HG03439 (cell line): ENCODE results near the gene GNAT2.

Experiments used
- ATAC-seq: cut with Tn5 transposase; IDR thresholded peaks from one replicate; pipeline ENCODE4 v1.9.1; 2021; ENCODE audit warnings: mild to moderate bottlenecking, moderate library complexity; ENCODE audit not compliant: unreplicated experiment

GNAT2 gene

DNA sequence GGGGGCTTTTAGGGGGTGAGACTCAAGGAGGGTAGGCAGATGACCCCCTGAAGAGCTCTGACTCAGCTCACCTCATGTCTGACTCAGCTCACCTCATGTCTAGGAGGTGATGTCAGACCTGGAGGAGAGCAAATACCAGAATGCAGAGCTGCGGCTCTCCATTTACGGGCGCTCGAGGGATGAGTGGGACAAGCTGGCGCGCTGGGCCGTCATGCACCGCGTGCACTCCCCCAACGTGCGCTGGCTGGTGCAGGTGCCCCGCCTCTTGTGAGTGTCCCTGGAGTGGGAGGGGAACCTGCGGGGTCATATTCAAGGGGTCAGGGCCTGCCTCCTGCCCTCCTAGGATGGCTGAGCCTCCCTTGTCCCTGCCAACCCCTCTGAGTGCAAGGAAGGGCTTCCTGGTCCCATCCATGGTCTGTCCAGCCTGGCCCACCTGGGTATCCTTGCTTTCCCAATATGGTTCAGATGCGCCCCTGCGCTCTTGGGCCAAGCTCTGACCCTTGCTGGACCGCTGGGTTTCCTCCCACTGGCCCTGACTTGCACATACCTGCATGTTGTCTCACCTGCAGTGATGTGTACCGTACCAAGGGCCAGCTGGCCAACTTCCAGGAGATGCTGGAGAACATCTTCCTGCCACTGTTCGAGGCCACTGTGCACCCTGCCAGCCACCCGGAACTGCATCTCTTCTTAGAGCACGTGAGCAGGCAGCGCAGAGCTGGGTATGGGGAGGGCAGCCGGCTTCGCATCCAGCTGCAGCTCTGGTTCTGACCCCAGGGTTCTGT, 9.3 kb upstream of the GNAT2 start:
- no peak for ATAC-seq

DNA sequence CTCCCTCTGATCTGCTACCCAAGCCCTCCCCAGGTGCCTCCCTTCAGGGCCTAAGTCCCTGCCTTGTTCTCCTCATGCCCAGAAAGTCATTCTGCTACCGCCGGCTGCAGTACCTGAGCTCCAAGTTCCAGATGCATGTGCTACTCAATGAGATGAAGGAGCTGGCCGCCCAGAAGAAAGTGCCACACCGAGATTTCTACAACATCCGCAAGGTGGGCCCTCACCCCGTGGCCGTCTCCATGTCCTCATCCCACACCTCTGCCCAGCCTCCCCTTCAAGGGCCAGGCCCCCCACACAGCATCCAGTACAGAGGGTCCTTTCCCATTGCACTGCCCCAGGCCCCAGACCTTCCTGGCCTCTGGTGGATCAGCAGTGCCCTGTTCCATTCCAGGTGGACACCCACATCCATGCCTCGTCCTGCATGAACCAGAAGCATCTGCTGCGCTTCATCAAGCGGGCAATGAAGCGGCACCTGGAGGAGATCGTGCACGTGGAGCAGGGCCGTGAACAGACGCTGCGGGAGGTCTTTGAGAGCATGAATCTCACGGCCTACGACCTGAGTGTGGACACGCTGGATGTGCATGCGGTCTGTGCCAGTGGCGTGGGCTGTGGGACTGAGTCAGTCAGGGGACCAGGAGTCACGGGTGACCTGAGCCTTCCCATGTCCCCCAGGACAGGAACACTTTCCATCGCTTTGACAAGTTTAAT, 8.4 kb upstream of the GNAT2 start:
- no peak for ATAC-seq

DNA sequence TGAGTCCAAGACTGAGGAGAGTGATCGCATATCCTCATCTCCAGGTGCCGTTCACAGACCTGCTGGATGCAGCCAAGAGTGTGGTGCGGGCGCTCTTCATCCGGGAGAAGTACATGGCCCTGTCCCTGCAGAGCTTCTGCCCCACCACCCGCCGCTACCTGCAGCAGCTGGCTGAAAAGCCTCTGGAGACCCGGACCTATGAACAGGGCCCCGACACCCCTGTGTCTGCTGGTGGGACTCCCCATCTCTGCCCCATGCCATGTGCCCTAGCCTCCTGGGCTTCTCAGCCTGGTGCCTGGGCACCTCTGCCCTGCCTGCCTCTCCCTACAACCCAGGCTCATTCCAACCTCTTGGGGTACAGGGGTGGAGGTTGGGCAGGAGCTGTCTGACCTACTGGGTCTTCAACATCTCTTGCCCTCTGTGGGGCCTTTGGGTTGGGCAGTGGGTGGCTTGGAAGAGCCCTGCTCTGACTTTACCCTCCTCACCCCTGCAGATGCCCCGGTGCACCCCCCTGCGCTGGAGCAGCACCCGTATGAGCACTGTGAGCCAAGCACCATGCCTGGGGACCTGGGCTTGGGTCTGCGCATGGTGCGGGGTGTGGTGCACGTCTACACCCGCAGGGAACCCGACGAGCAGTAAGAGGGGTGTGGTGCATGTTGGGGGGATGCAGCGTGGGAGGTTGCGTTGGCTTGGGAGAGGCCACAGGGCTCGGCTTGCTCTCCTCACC, 7.4 kb upstream of the GNAT2 start:
- no peak for ATAC-seq

DNA sequence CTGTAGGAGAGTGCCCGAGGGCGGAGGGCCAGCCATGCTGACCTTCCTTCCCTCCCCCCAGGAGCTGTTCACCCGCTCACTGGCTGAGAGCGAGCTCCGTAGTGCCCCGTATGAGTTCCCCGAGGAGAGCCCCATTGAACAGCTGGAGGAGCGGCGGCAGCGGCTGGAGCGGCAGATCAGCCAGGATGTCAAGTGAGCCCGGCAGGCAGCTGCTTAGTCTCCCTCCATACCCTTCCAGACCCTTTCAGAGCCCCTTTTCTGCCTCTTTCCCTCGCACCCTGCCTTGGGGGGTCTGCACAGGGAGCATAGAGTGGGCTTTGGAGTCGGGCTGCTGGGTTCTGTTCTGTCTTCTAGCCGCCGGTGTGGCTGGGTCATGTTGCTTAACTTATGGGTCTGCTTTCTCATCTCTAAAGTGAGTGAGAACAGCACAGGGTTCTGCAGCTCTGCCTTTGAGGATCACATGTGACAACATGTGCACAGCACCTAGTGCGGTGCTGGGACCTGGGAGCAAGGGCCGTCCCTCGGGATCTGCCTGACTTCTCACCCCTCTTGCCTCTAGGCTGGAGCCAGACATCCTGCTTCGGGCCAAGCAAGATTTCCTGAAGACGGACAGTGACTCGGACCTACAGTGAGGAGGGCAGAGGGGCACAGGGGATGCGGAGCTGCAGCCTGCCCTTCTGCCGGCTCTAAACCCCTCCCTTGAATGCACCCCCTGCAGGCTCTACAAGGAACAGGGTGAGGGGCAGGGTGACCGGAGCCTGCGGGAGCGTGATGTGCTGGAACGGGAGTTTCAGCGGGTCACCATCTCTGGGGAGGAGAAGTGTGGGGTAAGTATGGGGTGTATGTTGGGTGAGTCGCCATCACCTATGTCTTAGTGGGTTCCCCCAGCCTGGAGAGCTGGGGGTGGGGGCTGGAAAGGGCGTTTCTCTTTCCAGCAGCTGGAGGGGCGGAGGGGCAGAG, 6.5 kb upstream of the GNAT2 start:
- no peak for ATAC-seq

DNA sequence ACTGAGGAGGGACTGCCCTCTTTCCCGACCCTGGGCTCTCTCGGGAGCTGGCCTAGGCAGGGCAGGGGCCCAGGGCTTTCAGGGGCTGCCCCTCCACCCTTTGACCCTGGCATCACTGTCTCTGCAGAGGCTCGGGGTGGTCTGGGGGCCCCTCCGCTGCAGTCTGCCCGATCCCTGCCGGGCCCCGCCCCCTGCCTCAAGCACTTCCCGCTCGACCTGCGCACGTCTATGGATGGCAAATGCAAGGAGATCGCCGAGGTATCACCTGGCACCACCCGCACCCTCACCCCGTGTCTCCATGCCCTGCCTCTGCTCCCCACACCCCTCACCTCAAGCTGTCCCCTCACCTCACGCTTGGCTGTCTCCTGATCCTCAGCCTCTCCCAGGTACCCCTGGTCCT, 5.8 kb upstream of the GNAT2 start:
- no peak for ATAC-seq

DNA sequence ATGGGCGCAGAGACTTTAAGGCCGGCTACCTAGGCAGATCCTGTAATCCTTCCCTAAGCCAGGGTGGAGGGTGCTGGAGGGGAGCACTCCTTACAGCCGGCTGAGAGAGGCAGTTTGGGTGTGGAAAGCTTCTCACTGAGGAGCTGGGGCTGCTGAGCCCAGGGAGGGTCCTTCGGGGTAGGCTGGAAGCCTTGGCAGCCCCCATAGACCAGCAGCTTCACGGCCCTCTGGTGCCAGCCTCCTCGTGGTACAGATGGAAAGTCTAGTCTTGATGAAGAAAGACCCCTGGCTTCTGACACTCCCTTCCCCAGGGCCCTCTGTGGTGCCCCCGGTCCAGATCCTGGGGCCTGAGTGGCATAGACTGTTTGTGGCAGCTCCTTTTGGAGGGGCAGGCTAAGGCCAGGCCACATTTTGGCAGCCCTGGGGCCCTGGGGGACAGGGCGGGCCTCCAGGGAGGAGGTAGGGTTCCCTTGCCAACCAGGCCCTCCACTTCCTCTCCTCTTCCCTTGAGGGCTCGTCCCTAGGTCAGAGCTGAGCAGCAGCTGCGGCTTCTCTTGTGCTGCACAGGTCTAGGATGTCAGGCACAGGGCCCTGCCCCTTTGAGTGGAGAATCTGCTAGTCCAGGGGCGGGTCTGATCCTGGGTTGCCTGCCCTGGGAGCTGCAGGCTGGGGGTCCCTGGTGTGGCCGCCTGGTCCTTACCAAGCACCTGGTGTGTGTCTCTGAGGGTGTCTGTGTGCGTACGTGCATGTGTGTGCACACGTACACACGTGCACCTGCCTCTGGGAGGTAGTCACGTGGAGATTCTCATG, 5.0 kb upstream of the GNAT2 start:
- ATAC-seq = no peak

DNA sequence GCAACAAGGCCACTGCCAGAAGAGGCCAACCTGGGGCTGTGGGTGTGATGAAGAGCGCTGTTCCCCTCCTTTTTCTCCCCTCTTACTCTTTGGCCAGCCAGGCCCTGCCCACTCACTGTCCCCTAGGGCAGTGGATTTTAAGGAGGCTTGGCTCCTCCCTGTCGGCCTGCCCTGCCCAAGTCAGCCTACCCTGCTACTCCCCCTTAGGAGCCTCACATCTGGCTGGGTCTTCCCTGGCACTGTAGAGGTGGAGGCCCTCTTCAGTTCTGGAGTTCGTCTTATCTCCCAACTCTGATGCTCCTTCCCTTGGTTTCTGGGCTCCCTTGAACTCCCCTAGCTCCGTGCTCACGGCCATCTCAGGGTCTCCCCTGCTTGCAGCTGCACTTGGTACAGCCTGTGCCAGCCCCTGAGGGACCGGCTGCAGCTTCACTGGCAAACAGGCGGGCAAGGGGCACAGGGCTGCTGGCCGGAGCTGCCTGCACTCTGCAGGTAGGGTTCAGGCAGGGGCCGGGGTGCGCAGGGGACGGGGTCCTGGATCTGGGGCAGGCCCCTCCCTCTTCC, 4.3 kb upstream of the GNAT2 start:
- ATAC-seq = no peak

DNA sequence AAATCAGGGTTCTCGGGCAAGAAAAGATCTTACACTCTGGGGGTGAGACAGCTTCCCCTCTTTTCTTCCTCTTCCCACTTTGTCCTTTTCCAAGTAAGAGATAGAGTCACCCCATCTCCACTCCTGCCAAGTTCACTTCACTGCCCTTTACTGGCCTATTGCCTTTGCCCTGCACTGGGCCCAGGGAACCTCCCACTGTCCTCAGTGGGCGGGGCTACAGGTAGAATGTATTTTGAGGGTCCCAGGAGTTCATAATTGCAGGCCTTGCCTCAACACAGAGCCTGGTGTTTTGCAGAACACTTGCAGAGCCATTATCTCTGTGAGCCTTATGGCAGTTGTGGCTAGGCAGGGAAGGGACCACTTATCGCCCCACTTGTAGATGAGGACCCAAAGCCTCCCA, 3.5 kb upstream of the GNAT2 start:
- no peak for ATAC-seq

DNA sequence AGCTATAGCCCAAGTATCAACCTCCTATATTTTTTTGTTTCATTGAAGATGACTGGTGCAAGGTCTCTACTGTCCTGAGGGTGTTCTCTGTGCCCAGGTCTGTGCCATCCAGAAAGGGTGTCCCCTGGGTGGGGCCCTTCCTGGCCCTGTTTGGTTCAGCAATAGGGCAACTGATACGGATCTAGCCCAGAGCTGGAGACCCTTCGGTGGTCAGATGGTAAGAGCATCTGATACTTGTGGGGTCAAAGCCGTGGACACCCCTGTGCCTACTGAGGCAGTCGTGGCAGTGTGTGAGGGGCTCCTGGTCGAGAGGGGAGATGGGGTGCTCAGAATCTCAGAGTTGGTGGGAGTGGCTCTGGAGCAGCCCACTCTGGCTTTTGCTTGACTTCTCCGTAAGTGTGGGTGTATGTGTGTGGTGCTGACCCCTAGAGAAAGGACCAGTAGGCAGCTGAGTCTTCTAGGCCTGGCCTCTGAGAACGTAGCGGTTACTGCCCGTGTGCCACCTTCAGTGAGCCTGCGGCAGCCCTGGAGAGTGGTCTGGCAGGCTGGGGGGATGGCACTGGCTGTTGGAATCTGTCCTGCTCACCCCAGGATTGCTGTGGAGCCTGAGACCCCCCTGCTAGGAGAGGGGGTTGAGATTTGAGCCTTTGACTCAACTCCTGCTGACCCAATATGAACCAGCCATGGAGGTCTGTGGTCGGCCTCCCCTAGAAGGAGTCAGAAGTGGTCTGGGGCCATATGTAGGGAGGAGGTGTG, 2.9 kb upstream of the GNAT2 start:
- ATAC-seq = no peak

DNA sequence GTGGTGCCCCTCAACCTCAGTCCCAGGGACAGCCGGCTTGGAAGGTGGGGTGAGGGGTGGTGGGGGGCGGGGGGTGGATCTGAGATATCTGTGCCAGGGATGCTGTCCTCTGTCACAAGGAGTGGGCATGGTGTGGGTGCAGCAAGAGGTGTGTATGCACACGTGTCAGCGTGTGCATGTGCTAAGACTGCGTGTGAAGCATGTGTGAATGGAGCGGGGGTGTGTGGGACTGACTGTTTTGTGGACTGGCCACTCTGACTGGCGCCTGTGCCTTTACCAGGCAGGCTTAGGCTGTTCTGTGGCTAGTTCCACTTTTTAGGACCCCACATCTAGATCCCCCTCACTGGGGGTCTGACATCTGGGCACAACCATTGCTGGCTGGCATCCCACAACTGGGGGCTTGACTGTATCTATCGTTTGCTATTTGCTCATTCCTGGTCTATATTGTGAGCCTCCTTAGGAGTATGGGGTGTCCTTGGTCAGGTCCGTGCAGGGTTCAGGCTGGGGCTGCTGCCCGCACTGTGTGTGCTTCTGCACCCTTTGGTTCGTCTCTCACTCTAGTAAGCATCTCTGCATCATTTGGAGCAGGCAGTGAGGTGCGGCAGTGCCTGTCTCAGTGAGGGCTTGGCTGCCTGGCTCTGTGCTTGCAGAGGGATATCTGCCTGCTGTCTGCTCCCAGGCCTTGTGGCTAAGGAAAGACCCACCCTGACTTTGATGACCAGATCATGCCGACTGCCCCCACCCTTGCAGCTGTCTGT, 2.1 kb upstream of the GNAT2 start:
- ATAC-seq = no peak

DNA sequence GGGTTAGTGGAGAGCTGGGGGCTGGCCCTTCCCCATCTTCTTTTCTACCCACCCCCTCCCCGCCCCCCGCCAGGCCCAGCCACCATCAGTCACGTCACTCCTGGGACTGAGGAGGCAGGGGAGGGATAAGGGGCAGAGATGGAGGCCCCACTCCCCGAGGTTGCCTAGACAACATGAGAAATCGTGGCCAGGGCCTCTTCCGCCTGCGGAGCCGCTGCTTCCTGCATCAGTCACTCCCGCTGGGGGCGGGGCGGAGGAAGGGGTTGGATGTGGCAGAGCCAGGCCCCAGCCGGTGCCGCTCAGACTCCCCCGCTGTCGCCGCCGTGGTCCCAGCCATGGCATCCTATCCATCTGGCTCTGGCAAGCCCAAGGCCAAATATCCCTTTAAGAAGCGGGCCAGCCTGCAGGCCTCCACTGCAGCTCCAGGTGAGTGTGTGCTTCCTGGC, 1.4 kb upstream of the GNAT2 start:
- ATAC-seq = peak; percentile 61

DNA sequence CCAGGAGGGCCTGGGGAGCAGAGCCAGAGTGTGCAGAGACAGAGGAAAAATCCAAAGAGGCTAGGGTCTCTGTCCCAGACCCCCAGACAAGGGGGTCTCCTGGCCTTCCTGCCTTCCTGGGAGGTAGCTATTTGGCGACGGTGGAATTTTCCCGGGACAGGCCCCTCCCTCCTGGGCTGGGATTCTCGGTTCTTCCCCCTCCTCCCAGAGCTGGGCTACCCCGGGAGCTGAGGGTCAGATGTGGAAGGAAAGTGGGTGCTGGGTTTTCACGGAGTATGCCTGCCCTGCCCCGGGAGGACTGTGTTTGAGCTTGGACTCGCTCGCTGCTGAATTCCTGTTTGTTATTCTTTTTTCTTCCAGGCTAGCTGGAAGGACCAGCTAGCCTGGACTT, 980 bp upstream of the GNAT2 start:
- peak; percentile 1 for ATAC-seq

DNA sequence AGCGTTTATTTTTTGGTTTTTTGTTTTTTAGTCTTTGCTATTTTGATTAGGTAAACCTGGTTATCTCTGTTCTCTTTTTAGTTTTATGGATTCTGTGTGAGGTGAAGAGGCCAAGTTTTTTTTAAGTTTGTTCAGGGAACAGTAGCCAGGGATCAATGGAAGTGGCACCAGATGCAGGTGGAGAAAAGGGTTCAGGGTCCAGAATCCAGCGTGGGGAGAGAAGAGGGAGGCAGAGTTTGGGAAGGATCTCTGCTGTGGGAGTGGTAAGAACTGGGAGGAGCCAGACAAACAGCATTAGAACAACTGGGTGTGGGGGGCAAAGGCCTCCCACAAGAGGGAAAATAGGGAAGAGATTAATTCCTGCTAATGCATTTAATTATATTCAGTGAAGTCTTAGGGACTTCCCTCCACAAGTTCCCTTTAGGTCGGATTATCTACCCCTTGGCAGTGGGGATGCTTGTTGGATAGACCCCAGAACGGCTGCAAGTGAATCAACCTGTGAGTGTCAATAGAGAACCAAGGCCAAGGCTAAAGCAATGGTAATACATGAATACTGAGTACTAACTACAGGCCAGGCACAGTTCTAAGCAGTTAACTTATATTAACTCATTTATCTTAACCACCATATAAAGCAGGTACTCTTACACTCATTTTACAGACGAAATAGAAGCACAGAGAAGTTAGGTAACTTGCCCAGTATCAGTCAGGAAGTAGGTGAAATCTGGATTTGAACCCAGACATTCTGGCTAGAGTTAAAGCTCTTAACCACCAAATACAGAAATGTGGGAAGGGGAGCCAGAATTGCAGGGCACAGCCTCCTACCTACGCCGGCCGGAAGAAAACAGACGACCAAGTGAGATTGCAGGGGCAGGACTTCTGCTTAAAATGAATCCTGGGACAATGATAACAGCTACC, 498 bp downstream of the GNAT2 start:
- ATAC-seq = no peak

DNA sequence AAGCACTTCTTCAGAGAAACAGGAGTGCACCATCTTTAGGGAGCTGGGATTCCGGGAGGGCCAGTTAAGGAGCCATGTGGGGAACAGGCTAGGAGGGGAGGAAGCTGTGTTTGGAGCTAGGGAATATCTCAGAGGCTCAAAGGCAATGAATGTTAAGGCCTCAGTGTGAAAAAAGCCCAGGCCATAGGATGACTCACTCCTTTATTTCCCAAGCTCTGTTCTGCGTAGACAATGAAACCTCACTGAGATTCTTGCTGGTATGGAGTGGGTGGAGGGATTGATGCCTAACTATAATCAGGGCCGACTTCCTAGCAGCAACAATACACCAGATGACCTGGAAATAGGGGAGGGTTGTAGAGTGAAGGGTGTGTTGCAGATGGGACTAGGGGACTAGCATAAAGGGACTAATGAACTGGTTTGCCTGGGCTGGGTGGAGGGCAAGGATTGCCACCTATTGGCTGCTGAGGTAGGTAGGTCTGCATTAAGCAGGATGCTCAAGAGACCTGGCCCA, 2.1 kb downstream of the GNAT2 start:
- ATAC-seq = no peak

DNA sequence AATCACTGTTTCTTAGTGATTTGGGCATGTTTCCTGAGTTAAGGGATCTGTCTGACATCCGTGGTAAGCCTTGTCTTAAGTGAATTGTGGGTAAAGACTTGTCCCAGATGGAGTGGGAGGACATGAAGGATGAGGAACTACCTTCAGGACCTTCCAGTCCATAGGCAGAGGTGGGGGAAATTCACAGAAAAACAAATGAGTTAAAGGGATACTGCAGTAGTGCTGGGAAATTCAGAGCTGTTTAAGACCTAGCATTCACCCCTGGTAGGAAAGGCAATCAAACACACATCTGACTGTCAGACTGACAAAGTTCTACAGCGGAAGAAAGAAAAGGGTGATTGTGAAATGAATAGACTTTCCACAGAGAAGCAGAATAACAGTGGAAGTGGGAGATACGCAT, 3.0 kb downstream of the GNAT2 start:
- no peak for ATAC-seq

DNA sequence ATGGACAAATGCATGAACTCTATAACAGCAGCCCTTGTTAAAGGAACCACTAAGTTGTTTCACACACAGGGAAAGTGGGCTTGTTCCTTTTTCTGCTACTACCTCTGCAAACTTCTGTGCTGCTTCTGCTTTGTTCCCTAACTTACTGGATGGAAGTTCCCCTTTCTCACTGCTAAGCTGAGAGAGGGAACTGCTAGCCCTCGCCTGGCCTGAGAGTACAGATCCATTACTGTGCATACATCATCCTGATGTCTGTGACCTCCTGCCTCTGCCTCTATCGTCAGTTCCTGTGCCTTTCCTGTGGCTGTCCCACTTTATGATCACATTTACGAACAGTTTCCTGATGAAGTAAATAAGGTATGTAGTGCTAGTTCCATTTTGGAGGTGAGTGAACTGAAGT, 3.5 kb downstream of the GNAT2 start:
- no peak for ATAC-seq
